Measurements from ENCODE around the gene EDNRB.

DNA sequence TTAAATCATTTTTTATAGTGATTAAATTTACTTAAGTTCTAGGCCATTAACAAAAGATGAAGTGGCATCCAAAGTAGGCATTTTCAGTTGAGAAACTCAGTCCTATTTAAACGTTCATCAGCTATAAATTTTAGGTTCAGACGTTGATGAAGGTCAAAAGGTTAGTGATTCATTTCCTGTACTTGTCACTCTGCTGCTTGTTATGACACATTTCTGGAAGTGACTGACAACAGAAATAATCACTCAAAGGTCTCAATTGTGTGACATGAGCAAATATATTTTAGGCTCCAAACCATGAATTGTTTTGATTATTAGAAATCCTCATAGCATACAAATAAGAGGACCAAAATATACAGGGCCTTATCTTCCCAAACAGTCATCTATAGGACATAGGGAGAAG, 10.3 kb upstream of the EDNRB start:
- TF ChIP-seq, protein P1, sequence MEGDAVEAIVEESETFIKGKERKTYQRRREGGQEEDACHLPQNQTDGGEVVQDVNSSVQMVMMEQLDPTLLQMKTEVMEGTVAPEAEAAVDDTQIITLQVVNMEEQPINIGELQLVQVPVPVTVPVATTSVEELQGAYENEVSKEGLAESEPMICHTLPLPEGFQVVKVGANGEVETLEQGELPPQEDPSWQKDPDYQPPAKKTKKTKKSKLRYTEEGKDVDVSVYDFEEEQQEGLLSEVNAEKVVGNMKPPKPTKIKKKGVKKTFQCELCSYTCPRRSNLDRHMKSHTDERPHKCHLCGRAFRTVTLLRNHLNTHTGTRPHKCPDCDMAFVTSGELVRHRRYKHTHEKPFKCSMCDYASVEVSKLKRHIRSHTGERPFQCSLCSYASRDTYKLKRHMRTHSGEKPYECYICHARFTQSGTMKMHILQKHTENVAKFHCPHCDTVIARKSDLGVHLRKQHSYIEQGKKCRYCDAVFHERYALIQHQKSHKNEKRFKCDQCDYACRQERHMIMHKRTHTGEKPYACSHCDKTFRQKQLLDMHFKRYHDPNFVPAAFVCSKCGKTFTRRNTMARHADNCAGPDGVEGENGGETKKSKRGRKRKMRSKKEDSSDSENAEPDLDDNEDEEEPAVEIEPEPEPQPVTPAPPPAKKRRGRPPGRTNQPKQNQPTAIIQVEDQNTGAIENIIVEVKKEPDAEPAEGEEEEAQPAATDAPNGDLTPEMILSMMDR (IDR thresholded peaks at IDR 0.05): no peak
- TF ChIP-seq ZFX (IDR thresholded peaks at IDR 0.05; ENCODE audit: borderline replicate concordance): no peak

All from 22Rv1 (cell line).